HG03565 (cell line): ENCODE results near the gene MICALL2.

Source experiments
- ATAC-seq: cut with Tn5 transposase; IDR thresholded peaks from one replicate; pipeline ENCODE4 v1.9.1; 2021; ENCODE audit warnings: mild to moderate bottlenecking, moderate library complexity; ENCODE audit not compliant: unreplicated experiment

Gene MICALL2

GRCh38 chr7:1458683-1459511, at the start of gene MICALL2:
Gene MICALL2 (minus strand): TSS chr7:1459470. CDS start chr7:1459326, 144 bp downstream.
- ATAC-seq: peak; percentile 10

- no peak for ATAC-seq
Observed at GRCh38 chr7:1508277-1508758, 49.0 kb upstream of the MICALL2 start.

GRCh38 chr7:1505731-1506550, 46.7 kb upstream of the MICALL2 start:
- ATAC-seq: no peak

GRCh38 chr7:1503816-1504775, 44.8 kb upstream of the MICALL2 start, which contains the start of gene INTS1:
Gene INTS1 (minus strand): TSS chr7:1504389. CDS start chr7:1503960, 429 bp downstream.
- ATAC-seq: peak; percentile 69

GRCh38 chr7:1503390-1503789, 44.1 kb upstream of the MICALL2 start:
- ATAC-seq: no peak

GRCh38 chr7:1502845-1503244, 43.6 kb upstream of the MICALL2 start:
- ATAC-seq: no peak

GRCh38 chr7:1501487-1502270, 42.4 kb upstream of the MICALL2 start:
- ATAC-seq: no peak

- ATAC-seq: no peak
Observed at GRCh38 chr7:1500064-1500807, 41.0 kb upstream of the MICALL2 start.

- ATAC-seq: no peak
Observed at GRCh38 chr7:1499367-1500029, 40.2 kb upstream of the MICALL2 start.

GRCh38 chr7:1498370-1499305, 39.4 kb upstream of the MICALL2 start:
- no peak for ATAC-seq

GRCh38 chr7:1497293-1497927, 38.1 kb upstream of the MICALL2 start:
- ATAC-seq: no peak

GRCh38 chr7:1496531-1497292, 37.4 kb upstream of the MICALL2 start:
- ATAC-seq: no peak

- no peak for ATAC-seq
Observed at GRCh38 chr7:1495564-1496242, 36.4 kb upstream of the MICALL2 start.

GRCh38 chr7:1494866-1495563, 35.7 kb upstream of the MICALL2 start:
- ATAC-seq: no peak

GRCh38 chr7:1494447-1494846, 35.2 kb upstream of the MICALL2 start:
- no peak for ATAC-seq
